Adrenal gland (tissue), 19 donors: ENCODE results near the gene ELAC1. TPM values are rescaled to one million over a fixed set of nuclear protein-coding genes. Genes with fewer than 3 reads are reported as not detected.

Source experiments
- DNase-seq, 7 donors: peaks; one replicate each; pipeline ENCODE4 v3.0.0-alpha.2; 2019 to 2020
- H3K27ac ChIP-seq, 5 donors: fragments of 200-600 bp; sonication (generic) in 4 of 5; 1 replicate in 3 of 5; 2 replicates in 2 of 5; pipeline versions ENCODE4 v1.5.1 to v1.8.0; 2016 to 2020; ENCODE audit warnings: mild to moderate bottlenecking in 1 of 5
- H3K27me3 ChIP-seq: fragments of 200-600 bp; 2 replicates; pipeline ENCODE4 v1.8.0; 2021
- H3K36me3 ChIP-seq, 2 donors: fragments of 200-600 bp; replicated peaks in 1 of 2; 1 replicate in 1 of 2; 2 replicates in 1 of 2; pipeline versions ENCODE4 v1.5.1 to v1.8.0; 2018 to 2022
- H3K4me1 ChIP-seq, 2 donors: fragments of 200-600 bp; replicated peaks in 1 of 2; 1 replicate in 1 of 2; 2 replicates in 1 of 2; pipeline versions ENCODE4 v1.5.1 to v1.8.0; 2018 to 2021
- H3K4me3 ChIP-seq, 4 donors: fragments of 200-600 bp; sonication (generic) in 3 of 4; one replicate each; pipeline ENCODE4 v1.5.1; 2016 to 2018
- H3K9me3 ChIP-seq, 3 donors: fragments of 200-600 bp; sonication (generic) in 1 of 3; replicated peaks in 1 of 3; 1 replicate in 2 of 3; 2 replicates in 1 of 3; pipeline versions ENCODE4 v1.5.1 to v1.8.0; 2016 to 2021
- CTCF ChIP-seq, 6 experiments: fragments of 450-650 bp in 4 of 6; fragments of 200-600 bp in 2 of 6; sonication (generic) in 1 of 6; IDR thresholded peaks; 1 replicate in 5 of 6; 2 replicates in 1 of 6; pipeline versions ENCODE4 v1.5.1 to v1.8.0; 2016 to 2021; ENCODE audit warnings: antibody characterized with exemption in 6 of 6, mild to moderate bottlenecking in 2 of 6, moderate library complexity in 1 of 6
- POLR2A ChIP-seq, 2 donors: fragments of 450-650 bp; IDR thresholded peaks; one replicate each; pipeline ENCODE4 v1.6.1; 2017; ENCODE audit warnings: antibody characterized with exemption in 2 of 2, mild to moderate bottlenecking in 2 of 2, moderate library complexity in 1 of 2
- WGBS, 4 donors: extraction: QIAGEN DNeasy Blood & Tissue Kit in 2 of 4; methylation state at CpG; one replicate each; pipeline versions ENCODE4 v1.1.5 to v1.1.7; 2013 to 2017; 5-methylcytosine and 5-hydroxymethylcytosine counted together
- intact Hi-C, 2 donors: fragments of 100-400 bp; cut with DNase I; formaldehyde crosslinking; loops; one replicate each; pipeline versions ENCODE4 v1.14.1 to v1.15.0; 2022 to 2023
- long read RNA-seq, 10 donors: library from polyadenylated mRNA in 3 of 10; unstranded in 2 of 10; stranded (forward) in 1 of 10; transcript quantifications; one replicate each; pipeline ENCODE4 v2.0.0 and lab custom pipeline, GENCODE V29; 2021 to 2026
- polyA plus RNA-seq, 3 donors: library from polyadenylated mRNA; stranded (reverse); fragments of 200-250 nt in 2 of 3; fragments of 350-450 nt in 1 of 3; fragmentation: Illumina TruSeq in 1 of 3; extraction: RNeasy Lipid Tissue Mini Kit (QIAGEN cat#74804) in 1 of 3; gene quantifications; one replicate each; pipeline ENCODE4 v1.2.3, GENCODE V29; 2013 to 2014
- total RNA-seq, 9 donors: library from RNA; depleted of rRNA in 4 of 9; stranded (reverse); fragments of >200 nt in 4 of 9; fragments of 120-200 nt in 1 of 9; fragmentation: NEBNext Ultra II Directional in 1 of 9; extraction: Animal tissue kit (Norgen Biotek cat#: 25700) in 1 of 9; gene quantifications; one replicate each; pipeline versions ENCODE4 v1.1.0 to v1.2.4, GENCODE V29; 2013 to 2023
- donor health status: healthy with polysubstance abuse.
- donor health status: Bipolar disorder and iron deficiency.
- donor health status: DM: yes; HTN: yes; CAD: no.
- donor health status: DM: no; HTN: no; CAD: no.
- donor health status: DM: no; HTN: no; CAD: no.
- donor health status: DM: yes; HTN: yes; CAD: no.

The ELAC1 gene, protein sequence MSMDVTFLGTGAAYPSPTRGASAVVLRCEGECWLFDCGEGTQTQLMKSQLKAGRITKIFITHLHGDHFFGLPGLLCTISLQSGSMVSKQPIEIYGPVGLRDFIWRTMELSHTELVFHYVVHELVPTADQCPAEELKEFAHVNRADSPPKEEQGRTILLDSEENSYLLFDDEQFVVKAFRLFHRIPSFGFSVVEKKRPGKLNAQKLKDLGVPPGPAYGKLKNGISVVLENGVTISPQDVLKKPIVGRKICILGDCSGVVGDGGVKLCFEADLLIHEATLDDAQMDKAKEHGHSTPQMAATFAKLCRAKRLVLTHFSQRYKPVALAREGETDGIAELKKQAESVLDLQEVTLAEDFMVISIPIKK
- total RNA-seq: 10 to 100 TPM in 8 of 9 donors, 1 to 10 TPM in 1; 9.7 to 15.8 (median 12.1) TPM
- 10 to 100 TPM in 1 of 3 donors, 1 to 10 TPM in 2; 6.5 to 20.0 (median 8.9) TPM for polyA plus RNA-seq
- long read RNA-seq, donor 1, partial matches to known transcripts: 0 of 9 reads
- long read RNA-seq, donor 1, other reads (novel, unspliced or antisense): 0 of 9 reads
- long read RNA-seq, donor 2, partial matches to known transcripts: 0 of 4 reads
- long read RNA-seq, donor 2, other reads (novel, unspliced or antisense): 0 of 4 reads
- long read RNA-seq, donor 3, partial matches to known transcripts: 0 of 4 reads
- long read RNA-seq, donor 3, other reads (novel, unspliced or antisense): 0 of 4 reads
- long read RNA-seq, donor 4, transcript ELAC1-201 (4 exons, 2,235 nt): major isoform, 5 of 11 reads
- long read RNA-seq, donor 4, partial matches to known transcripts: 1 of 11 reads
- long read RNA-seq, donor 4, other reads (novel, unspliced or antisense): 0 of 11 reads
- long read RNA-seq, donor 5, transcript ELAC1-201 (4 exons, 2,235 nt): major isoform, 9 of 12 reads
- long read RNA-seq, donor 5, partial matches to known transcripts: 1 of 12 reads
- long read RNA-seq, donor 5, other reads (novel, unspliced or antisense): 0 of 12 reads
- long read RNA-seq, donor 6, partial matches to known transcripts: 0 of 8 reads
- long read RNA-seq, donor 6, other reads (novel, unspliced or antisense): 2 of 8 reads
- long read RNA-seq, donor 7, partial matches to known transcripts: 0 of 4 reads
- long read RNA-seq, donor 7, other reads (novel, unspliced or antisense): 0 of 4 reads
- long read RNA-seq, donor 8, partial matches to known transcripts: 0 of 10 reads
- long read RNA-seq, donor 8, other reads (novel, unspliced or antisense): 0 of 10 reads
- long read RNA-seq, donor 9, transcript ELAC1-201 (4 exons, 2,235 nt): major isoform, 5 of 9 reads
- long read RNA-seq, donor 9, partial matches to known transcripts: 0 of 9 reads
- long read RNA-seq, donor 9, other reads (novel, unspliced or antisense): 0 of 9 reads
- long read RNA-seq, donor 10, partial matches to known transcripts: 0 of 4 reads
- long read RNA-seq, donor 10, other reads (novel, unspliced or antisense): 0 of 4 reads

GRCh38 chr18:50967714-50968661 is at the start of gene ELAC1:
Gene ELAC1 (plus strand): TSS chr18:50968040. CDS start chr18:50974405, 6,365 bp downstream.
- Histone ChIP-seq H3K4me3 (peak within 1 kb of the TSS; percentile 56 to 98 (median 82)), H3K27me3 (no peaks in the 10 kb centered on the region), H3K27ac (peak within 1 kb of the TSS; percentile 94 to 100 (median 99)), H3K9me3 (no peaks in the 10 kb centered on the region), H3K4me1 (peaks cover 7 to 21% of the 10 kb centered on the region in 2 donors), H3K36me3 (no peaks in the 10 kb centered on the region)
- DNase-seq: peak; percentile 76 to 86 (median 81)
- intact Hi-C loops: no loop called here
- TF ChIP-seq POLR2A (IDR thresholded peaks at IDR 0.05): peak; percentile 95 to 96
- peak in 3 of 6 experiments; percentile 9 to 16 (median 15) for TF ChIP-seq CTCF (IDR thresholded peaks at IDR 0.05)
- WGBS, 4 donors: 0 to 1% (median 0%) methylated on average over 32 to 84 of the region's 84 CpGs

- Histone ChIP-seq H3K9me3 (no peaks in the 10 kb centered on the region), H3K4me3 (no peak overlapping the region), H3K27me3 (no peaks in the 10 kb centered on the region), H3K36me3 (peaks cover 0 to 21% of the 10 kb centered on the region in 2 donors), H3K27ac (no peak overlapping the region), H3K4me1 (no peaks in the 10 kb centered on the region)
- TF ChIP-seq POLR2A (IDR thresholded peaks at IDR 0.05) (no peak), CTCF (IDR thresholded peaks at IDR 0.05) (no peak)
- 92 to 96% (median 93%) methylated on average over 5 of the region's 5 CpGs for WGBS, 4 donors
- intact Hi-C loops: no loop called here
- no peak for DNase-seq
Observed at GRCh38 chr18:50918153-50918552, 49.7 kb upstream of the ELAC1 start.

- no peak for TF ChIP-seq CTCF (IDR thresholded peaks at IDR 0.05)
- TF ChIP-seq POLR2A (IDR thresholded peaks at IDR 0.05): no peak
- no peak for DNase-seq
- Histone ChIP-seq H3K9me3 (no peaks in the 10 kb centered on the region), H3K27ac (no peak overlapping the region), H3K27me3 (no peaks in the 10 kb centered on the region), H3K4me1 (no peaks in the 10 kb centered on the region), H3K4me3 (no peak overlapping the region), H3K36me3 (peaks cover 0 to 38% of the 10 kb centered on the region in 2 donors)
- intact Hi-C loops: no loop called here
- 92 to 98% (median 97%) methylated on average over 2 of the region's 2 CpGs for WGBS, 4 donors
Observed at GRCh38 chr18:50924372-50924771, 43.5 kb upstream of the ELAC1 start.
